ENCODE results near the gene SPSB4. TPM values are rescaled to one million over a fixed set of nuclear protein-coding genes. Genes with fewer than 3 reads are reported as not detected.

SPSB4 gene
- total and polyA plus RNA-seq, 2 of the 13 experiments (the other 11 are each of a cell fraction or from before 2014, with no cell fraction given), result not detected

GRCh38 chr3:141087076-141087777 lies 36.1 kb downstream of the SPSB4 start:
- intact Hi-C loops (cut with micrococcal nuclease; ENCODE audit: unreplicated experiment) (no loop called here), in situ Hi-C loops (cut with HindIII; ENCODE audit: extremely low pct_ligation_motif_present, low pct_unique_long_range_greater_than_20kb) (no loop called here)
- no peak for FAIRE-seq
- H3K27ac ChIP-seq (ENCODE audit: extremely low read length, insufficient read depth, low read length), result no peak overlapping the region
- no peaks in the 10 kb centered on the region for H3K36me3 ChIP-seq (replicated peaks in 1 of 2; ENCODE audit: control insufficient read depth in 1 of 2, insufficient read depth in 2 of 2, low read length in 2 of 2)
- no peak overlapping the region for H3K4me3 ChIP-seq (replicated peaks in 1 of 3; ENCODE audit: insufficient read depth in 1 of 3, low read depth in 2 of 3, low read length in 3 of 3)
- WGBS (ENCODE audit: low lambda C conversion rate), result 56% methylated on average over 5 of the region's 8 CpGs
- H3K27me3 ChIP-seq (ENCODE audit: control insufficient read depth in 1 of 2, insufficient read depth in 2 of 2, low read length in 2 of 2), result peaks cover 0 to 5% of the 10 kb centered on the region in 2 experiments; a peak in 1 of 5 replicates
- ChIA-PET POLR2A (no interaction called here), CTCF (ENCODE audit: low intra/inter-chr PET ratio, low total read pairs) (no interaction called here)
- no peaks in the 10 kb centered on the region for H4K20me1 ChIP-seq (ENCODE audit: insufficient read depth, low read length)
- no peak overlapping the region for H3K4me2 ChIP-seq (ENCODE audit: low read depth, low read length)
- no peak overlapping the region for H2AFZ ChIP-seq (ENCODE audit: low read length)
- H3K4me1 ChIP-seq (ENCODE audit: insufficient read depth, low read length), result no peaks in the 10 kb centered on the region
- peak; percentile 50 for ATAC-seq
- TF ChIP-seq STAT6 (CRISPR knock-in tag; IDR thresholded peaks at IDR 0.05; ENCODE audit: borderline replicate concordance), result no peak
- TF ChIP-seq ZNF629 (CRISPR knock-in tag; conservative IDR thresholded peaks at IDR 0.05), result peak; percentile 54; the same call in 1 of the 2 replicates
- peak; percentile 66 for TF ChIP-seq CREB1 (IDR thresholded peaks at IDR 0.05)
- TF ChIP-seq CREB1 (CRISPR knock-in tag; IDR thresholded peaks at IDR 0.05), result no peak
- H3K9me3 ChIP-seq (ENCODE audit: low read length), result no peaks in the 10 kb centered on the region
- no TSS peak for BruUV-seq (replicated peaks)
- no peaks in the 10 kb centered on the region for H3K79me2 ChIP-seq (ENCODE audit: insufficient read depth, low read length)
- DNase-seq (ENCODE audit: low spot score), result no peak
- no peak overlapping the region for H3K9ac ChIP-seq (ENCODE audit: insufficient read depth, low read depth, low read length)

GRCh38 chr3:141087778-141088130 lies 36.6 kb downstream of the SPSB4 start:
- no TSS peak for BruUV-seq (replicated peaks)
- POLR2A ChIA-PET, result no interaction called here

More at GRCh38 chr3:141087778-141088130, 36.6 kb downstream of the SPSB4 start:
- Histone ChIP-seq H3K4me3 (replicated peaks in 1 of 3; ENCODE audit: insufficient read depth in 1 of 3, low read depth in 2 of 3, low read length in 3 of 3) (no peak overlapping the region), H3K9me3 (ENCODE audit: low read length) (no peaks in the 10 kb centered on the region), H3K79me2 (ENCODE audit: insufficient read depth, low read length) (no peaks in the 10 kb centered on the region), H4K20me1 (ENCODE audit: insufficient read depth, low read length) (no peaks in the 10 kb centered on the region), H3K36me3 (replicated peaks in 1 of 2; ENCODE audit: control insufficient read depth in 1 of 2, insufficient read depth in 2 of 2, low read length in 2 of 2) (no peaks in the 10 kb centered on the region), H3K27me3 (ENCODE audit: control insufficient read depth in 1 of 2, insufficient read depth in 2 of 2, low read length in 2 of 2) (peaks cover 0 to 8% of the 10 kb centered on the region in 2 experiments; a peak in 1 of 5 replicates), H3K4me2 (ENCODE audit: low read depth, low read length) (no peak overlapping the region), H2AFZ (ENCODE audit: low read length) (no peak overlapping the region), H3K4me1 (ENCODE audit: insufficient read depth, low read length) (no peaks in the 10 kb centered on the region), H3K9ac (ENCODE audit: insufficient read depth, low read depth, low read length) (no peak overlapping the region), H3K27ac (ENCODE audit: extremely low read length, insufficient read depth, low read length) (no peak overlapping the region)
- DNase-seq (ENCODE audit: low spot score) (no peak), FAIRE-seq (no peak), ATAC-seq (no peak)
- TF ChIP-seq MLLT10 (CRISPR knock-in tag; IDR thresholded peaks at IDR 0.05), result no peak
- in situ Hi-C loops (cut with HindIII; ENCODE audit: extremely low pct_ligation_motif_present, low pct_unique_long_range_greater_than_20kb), result no loop called here
- intact Hi-C loops (cut with micrococcal nuclease; ENCODE audit: unreplicated experiment), result no loop called here
- 40% methylated on average over 6 of the region's 6 CpGs for WGBS (ENCODE audit: low lambda C conversion rate)
- CTCF ChIA-PET (ENCODE audit: low intra/inter-chr PET ratio, low total read pairs), result no interaction called here
